ENCODE data around the gene CLEC19A.
"Not testable (repeated sequence)": the region's sequence is repeated elsewhere in the genome, so short reads cannot be mapped to it uniquely, and the experiment has no call there.

Gene CLEC19A

DNA sequence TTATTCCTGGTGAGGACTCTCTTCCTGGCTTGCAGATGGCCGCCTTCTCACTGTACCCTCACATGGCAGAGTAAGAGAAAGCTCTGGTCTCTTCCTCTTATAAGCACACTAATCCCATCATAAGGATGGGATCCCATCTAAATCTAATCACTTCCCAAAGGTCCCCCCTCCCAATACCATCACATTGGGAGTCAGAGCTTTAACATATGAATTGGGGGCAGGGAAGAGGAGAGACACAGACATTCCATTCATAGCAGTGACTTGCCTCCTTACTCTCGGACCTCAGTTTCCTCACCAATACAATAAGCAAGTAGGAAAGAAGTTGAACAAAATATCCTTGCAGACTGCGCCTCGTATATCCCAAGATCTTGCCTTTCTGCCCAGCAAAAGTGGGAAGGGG lies 1.7 kb downstream of the CLEC19A start:
- no peak for DNase-seq

DNA sequence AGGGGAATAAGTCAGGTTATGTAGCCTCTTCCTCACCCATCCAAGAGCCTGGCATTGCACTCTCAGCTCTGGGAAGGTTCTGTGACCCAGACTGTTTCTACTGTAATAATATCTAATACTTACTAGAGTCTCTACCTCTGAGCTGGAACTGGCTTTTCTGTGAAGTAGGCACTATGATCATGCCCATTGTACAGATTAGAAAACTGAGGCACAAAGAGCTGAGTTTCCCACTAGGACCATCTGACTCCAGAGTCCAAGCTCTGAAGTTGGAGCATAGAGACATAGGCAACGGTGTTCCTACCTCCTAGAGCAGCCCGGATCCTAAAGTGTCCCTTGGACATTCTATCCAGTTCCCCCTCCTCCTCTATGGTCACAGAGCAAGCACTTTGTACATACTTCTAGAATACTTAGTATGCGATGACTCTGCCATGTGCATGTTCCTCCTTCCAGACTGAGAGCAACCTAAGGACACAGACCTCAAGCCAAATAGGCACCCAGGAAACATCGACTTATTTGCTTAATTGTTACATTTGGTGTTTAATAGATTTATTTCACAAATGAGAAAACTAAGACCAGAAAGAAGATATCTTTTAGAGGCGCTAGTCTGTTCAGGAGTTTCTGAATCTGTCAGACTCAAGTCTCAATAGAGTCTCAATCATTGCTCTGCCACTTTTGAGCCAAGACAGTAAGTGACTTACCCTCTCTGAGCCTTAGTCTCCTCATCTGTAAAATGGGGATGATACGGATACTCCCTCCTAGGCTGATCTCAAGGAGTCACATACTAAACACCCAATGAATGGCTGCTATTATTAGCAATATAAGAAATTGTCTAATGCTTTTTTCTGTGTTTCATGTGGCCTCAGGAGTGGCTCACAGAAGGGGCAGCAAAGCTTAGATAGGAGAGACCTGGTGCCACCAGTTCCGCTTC lies 3.6 kb downstream of the CLEC19A start:
- no peak for DNase-seq

DNA sequence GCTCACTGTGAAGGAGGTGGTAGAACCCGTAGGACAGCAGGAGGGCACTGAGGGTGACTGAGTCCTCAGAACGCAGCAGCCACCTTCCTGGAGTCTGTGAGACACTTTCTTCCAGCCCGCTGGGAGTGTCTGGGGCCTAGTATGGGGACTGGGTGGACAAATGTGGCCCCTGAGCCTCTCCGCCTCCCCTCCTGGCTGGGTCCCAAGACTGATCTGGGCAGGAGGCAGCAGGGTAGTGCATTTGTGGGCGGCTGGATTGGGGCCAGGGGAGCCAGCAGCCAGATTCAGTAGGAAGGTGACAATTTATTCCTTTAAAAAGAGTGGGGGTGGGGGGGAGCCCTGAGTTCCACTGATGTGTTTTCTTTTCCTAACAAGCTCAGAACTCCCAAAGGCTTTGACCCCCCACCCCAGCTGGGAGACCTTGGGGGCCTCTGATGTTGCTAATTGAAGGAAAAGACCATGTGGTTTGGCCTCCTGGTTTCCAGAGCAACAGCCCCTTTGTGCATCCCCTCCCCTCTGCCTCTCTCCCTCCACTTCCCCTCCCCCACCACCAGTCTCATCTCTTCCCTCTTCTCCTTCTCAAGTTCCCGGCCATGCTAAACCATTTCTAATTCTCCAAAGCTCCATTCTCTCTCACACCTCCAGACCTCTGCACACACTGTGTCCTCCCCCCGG lies 4.4 kb downstream of the CLEC19A start:
- DNase-seq = no peak

DNA sequence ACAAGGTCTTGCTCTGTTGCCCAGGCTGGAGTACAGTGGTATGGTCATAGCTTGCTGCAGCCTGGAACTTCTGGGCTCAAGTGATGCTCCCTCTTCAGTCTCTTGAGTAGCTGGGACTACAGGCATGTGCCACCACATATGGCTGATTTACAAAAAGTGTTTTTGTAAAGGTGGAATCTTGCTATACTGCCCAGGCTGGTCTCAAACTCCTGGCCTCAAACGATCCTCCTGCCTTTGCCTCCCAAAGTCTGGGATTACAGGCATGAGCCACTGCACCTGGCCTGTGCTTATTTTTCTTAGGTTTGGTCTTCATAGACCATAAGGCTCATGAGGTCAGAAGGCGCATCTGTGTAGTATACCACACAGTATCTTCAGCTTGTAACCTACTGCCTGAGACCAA lies 5.3 kb downstream of the CLEC19A start:
- no peak for DNase-seq

DNA sequence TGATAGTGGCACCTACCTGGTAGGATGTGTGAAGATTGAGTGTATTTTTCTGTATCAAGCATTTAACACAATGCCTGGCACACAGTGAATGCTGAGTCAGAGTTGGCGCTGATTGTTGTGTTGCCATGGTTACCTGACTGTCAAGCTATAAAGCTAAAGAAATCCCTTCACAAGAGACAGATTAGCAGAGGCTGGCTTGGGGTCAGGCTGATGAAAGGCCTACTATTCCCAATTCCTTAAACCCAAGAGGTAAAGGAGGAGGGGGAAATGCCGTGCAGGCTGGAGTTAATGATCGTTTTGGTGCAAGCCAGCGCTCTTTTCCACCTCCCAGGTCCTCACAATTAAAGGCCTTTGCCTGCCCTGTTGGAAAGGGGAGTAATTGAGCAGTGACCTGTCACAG lies 5.9 kb downstream of the CLEC19A start:
- DNase-seq = no peak

DNA sequence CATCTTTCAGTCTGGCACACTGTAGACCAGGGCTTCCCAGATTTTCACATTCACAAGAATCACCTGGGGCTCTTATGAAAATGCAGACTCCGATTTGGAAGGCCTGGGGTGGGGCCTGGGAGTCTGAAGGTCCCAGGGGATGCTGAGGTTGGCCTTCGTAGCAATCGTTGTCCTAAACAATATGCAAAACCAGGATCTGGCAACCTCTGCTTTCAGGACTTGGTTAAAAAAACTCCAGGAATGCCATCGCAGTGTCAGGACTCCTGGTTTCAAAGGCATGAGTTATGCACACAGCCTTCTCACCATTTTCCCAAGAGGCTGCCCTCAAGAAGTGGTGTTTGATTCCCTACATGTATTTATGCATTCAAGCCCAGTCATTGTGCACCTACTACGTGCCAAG lies 6.7 kb downstream of the CLEC19A start:
- no peak for DNase-seq

DNA sequence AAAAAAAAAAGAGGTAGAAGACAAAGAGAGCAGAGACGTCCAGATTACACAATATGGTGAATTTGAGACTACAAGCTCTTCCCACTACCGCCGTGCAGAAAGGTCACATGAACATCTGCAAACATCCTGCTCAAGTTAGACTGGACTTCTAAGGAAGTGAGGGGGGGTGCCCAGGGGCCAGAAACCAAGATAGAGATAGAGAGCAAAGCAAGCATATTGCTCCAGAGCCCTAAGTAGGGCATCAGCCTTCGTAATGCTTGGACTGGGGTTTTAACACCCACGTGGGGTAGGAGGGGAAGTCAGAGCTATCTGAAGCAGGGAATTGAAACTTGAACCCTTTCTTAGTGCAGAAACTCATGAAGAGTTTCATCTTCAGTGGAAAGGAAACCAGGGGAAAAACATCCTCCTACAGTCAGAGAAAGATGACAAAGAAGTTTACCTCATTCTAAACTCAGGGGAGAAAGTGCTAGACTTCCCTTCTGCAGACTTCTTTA lies 8.7 kb downstream of the CLEC19A start:
- no peak for DNase-seq

DNA sequence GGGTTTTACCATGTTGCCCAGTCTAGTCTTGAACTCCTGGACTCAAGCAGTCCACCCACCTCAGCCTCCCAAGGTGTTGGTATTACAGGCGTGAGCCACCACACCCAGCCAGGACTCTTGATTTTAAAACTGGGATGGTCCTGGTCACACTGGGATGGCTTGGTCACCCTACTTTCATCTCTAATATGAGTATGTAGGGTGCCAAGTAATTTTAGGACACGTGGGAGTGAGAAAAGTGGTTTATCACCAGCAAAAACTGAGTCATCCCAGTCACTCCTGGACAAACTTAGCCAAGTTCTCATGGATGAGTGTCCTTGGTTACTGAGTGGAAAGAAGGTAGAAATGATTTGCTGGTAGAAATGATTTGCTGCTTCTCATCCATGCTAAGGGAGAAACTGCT lies 9.9 kb downstream of the CLEC19A start:
- no peak for DNase-seq

DNA sequence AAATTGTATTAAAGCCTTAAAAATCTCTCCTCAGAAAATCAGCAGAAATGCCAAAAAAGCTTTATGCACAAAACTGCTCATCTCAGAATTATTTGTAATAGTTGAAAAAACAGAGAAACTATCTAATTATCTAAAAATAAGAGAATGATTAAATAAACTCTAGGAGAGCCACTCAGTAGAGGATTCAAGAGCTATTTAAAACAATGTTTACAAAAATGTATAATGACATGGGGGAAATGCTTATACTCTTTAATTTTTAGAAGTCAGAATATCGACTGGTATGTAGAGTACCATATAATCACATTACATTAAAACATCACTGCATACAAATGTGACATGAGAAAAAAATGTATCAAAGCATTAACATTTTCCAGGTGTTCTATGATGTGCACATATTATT lies 11.9 kb downstream of the CLEC19A start:
- no peak for DNase-seq

DNA sequence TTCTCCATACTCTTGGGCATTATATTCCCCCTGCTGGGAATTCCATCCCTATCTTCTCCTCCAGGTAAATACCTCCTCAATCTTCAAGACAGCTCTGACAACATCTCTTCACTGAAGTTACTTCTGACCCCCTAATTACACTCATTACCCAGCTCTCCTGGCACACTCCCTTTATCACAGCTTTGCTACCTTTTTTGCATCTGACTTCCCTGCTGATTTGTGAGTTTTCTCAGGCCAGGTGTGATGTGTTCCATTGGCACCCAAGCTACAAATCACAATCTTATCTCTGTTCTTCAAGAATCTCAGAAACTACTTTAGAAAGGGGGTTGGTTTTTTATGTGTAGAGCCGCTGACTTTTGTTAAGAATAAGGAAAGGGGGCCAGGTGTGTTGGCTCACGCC lies 14.0 kb downstream of the CLEC19A start:
- no peak for DNase-seq

DNA sequence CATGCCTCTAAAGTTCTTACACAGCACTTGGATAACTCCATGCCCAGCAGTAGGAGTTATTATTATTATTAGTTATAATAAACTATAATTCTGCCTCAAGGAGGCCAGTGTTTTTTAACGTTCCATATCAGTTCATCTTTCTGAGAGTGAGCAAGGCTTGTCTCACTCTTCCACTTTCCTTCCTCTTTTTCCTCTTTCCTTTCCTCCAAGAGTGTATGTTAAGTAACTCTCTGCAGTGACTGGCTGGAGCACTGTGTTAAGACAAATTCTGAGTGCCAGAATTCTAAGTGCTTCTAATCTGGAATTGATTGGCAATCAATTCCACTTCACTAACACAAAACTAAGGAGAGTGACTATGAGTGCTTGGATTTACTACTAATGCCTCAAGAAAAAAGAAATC lies 16.4 kb downstream of the CLEC19A start:
- no peak for DNase-seq

DNA sequence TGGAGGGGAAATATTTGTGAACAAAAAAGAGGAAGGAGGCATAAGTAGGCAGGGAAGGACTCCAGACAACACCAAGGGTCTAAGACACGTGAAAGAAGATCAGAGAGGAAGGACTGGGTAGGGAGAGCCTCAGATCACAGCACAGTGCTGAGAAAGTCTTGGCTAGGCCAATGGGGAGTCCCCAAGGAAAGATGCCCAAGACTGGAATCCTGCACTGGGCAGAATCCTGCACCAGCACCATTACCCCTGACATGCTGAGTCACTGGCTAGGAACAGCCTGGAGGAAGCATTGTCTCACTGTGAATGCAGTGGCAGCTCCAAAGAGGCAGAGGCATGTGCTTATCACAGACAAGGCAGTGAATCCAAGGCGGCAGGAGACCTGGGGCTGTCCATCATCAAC lies 19.2 kb downstream of the CLEC19A start:
- no peak for DNase-seq

DNA sequence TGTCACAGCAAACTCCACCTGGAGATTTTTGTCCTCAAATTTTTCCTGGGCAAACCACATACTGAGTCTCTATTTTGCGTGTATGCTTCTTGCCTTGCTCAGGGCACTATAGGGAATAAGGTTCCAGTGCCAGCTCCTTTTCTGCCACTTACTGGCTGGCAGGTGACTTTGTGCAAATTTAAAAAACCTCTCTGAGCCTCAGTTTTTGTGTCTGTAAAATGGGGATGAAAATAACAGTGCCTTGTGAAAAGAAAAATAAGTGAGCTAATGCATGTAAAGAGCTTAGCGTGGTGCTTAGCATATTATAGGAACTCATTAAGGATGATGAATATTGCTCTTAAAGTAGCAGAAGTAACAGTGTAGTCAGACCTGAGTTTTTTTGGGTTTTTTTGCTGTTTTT lies 19.9 kb downstream of the CLEC19A start:
- DNase-seq = no peak

DNA sequence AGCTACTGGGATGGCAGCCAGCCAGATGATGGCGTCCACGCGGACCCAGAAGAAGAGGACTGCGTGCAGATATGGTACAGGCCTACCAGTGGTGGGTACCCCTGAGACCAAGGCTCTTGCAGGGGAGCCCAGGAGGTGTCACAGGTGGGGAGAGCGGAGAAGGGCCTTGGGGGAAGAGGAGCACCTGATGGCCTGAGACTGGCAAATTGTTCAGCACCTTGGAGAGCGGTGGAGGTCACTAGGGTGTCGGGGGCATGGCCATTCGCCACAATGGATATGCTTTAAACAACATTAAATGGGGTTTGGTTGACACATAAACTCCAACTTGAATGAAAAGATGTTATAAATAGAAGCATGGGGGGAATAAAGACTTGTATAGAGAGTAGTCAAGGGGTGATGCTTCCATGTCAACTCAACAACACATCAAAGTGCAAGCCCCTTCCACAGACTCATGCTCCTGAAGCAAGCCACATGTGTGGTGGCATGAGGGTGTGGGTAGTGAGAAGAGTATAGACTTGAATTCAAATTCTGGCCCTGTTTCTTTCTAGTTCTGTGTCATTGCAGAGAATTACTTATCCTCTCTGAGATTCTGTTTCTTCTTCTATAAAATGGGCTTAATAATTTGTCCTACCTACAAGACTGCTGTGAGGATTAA lies 22.2 kb downstream of the CLEC19A start:
- DNase-seq = no peak

DNA sequence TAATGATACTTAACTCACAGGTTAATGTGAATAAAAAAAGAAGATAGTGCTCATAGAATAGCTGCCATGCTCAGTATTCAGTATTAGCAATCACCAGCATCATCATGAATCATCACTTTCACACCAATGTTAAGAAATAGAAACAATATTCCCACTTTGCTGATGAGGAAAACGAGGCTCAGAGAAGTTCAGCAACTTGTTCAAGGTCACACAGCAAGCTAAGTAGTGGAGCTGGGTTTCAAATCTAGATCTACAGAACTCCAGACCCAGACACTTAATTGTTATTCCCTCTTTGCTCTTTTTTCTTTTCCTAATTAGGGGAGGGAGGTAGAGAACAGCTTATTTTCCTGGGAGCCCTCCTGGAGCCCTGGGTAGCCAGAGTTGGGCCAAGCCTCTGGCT lies 22.9 kb downstream of the CLEC19A start:
- DNase-seq = no peak

DNA sequence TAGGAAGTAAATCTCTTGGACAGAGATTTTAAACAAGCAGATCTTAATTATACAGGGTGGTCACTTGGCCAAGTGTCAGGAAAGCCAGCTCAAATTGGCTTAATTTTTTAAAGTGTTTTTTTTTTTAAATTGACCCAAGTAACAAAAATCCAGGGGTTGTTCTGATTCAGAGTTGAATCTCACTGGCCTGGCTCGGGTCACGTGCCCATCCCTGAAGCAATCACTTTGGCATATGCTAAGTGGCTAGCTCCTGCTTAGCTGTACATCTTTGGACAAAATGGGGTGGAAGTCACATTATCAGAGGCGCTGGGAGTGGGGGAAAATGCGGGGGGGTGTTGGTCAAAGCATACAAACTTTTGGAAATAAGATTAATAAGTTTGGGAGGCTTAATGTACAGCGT lies 23.6 kb downstream of the CLEC19A start:
- DNase-seq = no peak

DNA sequence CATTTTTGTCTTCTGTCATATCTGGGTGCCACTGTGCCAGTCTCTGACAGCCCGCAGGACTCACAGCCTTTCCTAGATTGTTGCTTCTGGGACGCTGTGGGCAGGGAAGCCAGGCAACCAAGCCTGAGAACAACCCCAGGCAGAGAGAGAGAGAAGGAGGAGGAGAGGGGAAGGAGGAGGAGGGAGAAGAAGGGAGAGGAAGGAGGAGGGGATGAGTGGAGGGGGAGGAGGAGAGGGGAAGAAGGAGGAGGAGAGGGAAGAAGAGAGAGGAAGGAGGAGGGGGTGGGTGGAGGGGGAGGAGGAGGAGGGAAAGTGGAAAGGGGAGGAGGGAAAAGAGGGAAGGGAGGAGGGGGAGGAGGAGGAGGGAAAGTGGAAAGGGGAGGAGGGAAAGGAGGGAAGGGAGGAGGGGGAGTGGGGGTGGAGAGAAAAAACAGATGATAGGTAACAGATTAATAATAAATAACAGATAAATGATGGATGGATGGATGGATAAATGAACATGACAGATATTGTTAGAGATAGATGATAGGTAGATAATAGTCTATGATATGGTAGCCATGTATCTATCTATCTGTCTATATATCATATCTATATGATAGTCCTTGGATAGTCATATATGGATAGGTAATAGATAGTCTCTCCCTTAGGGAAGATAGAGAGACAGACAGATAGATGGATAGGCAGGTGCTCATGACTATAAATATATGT lies 29.3 kb downstream of the CLEC19A start:
- no peak for DNase-seq

DNA sequence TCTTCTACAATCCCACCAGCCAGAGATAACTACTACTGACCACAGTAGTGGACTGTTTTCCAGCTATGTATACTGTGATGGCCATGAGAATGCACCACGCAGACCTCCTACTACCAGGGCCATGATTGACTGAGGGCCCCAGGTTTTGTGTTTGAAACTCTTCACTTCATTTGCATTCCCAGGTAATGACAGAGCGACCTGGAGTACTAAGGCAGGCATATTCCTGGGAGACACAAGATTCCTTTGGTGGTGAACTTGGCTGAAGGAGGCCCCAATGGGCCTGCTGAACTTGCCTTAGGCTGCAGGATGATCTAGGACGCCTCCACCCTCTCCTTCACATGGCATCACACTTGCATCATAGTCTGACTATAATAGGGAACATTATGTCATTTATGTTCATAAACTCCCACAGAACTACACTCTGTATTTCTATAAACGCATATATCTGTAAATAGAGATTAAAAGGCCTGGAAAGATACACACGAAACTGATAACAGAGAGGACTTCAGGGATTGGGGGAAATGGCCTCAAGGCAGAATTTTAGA lies 30.4 kb downstream of the CLEC19A start:
- DNase-seq = no peak

DNA sequence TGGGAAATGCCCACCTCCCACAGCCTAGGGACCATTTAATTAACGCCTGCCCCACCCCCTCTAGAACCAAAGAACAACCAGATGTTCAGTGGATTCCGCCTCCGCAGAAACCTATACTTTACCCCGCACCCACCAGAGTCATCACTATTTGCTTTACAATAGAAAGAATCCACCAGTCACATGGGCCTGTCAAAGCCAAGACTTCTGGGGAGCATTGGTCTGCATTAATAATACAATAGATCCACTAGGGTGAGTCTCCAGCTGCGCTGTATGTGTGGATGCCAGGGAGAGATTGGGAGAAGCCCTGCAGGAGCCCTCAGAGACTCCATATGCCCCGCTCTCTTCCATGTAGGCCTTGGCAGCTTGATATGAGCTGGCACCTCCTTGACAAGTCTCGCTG lies 31.3 kb downstream of the CLEC19A start:
- DNase-seq = no peak

DNA sequence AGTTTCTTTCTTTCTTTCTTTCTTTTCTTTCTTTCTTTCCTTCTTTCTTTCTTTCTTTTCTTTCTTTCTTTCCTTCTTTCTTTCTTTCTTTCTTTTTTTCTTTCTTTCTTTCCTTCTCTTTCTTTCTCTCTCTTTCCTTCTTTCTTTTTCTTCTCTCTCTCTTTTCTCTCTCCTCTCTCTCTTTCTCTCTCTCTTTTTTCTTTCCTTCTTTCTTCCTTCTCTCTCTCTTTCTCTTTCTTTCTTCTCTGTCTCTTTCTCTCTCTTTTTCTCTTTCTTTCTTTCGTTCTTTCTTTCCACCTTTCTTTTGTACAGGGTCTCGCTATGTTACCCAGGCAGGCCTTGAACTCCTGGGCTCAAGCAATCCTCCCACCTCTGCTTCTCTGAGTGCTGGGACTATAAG lies 35.7 kb downstream of the CLEC19A start:
- not testable (repeated sequence) for DNase-seq

DNA sequence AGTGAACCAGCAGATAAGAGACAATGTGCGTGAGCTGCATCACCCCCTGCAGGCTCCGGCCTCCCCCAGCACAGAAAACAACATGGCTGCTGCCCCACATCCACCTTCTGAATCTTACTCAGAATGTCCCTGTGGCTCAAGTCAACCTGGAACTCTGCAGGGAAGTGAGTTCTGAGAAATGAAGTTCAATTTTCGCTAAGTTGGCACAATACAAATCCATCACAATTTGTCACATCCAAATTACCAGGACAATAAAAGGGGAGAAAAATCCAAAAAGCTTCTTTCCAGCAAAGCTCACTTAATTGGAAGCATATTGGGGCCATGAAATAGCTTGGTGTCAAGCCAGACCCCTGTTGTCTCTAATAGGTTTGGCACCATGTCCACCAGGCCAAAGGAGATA lies 38.1 kb downstream of the CLEC19A start:
- DNase-seq = no peak

DNA sequence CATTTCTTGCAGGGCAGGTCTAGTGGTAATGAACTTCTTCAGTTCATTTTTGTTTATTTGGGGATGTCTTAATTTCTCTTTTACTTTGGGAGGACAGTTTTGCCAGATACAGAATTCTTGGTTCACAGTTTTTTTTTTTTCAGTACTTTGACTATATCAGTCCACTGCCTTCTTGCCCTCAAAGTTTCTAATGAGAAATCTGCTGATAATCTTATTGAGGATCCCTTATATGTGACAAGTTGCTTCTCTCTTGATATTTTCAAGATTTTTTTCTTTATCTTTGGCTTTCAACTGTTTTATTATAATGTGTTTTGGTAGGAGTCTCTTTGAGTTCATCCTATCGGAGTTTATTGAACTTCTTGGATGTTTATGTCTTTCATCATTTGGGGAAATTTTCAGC lies 42.8 kb downstream of the CLEC19A start:
- DNase-seq = no peak

DNA sequence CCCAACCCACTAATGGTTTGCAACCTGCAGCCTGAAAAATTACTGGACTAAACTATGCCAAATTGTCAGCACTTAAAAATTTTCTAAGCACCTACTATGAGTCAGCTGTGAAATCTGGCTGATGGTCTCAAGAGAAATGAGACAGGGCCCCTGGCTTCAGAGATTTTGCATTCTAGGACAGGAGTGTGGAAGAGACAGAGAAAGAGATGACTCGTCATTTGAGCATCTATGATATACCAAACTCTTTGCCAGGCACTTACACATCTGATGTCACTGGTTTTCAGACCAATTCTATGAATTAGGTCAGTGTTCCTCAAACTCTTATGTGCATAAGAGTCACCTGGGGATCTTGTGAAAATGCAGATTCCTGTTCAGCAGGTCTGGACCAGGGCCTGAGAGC lies 44.4 kb downstream of the CLEC19A start:
- DNase-seq = no peak
